Bronchial epithelial cell (primary cell): Measurements from ENCODE around the gene SPATA32. TPM values are rescaled to one million over a fixed set of nuclear protein-coding genes. Genes with fewer than 3 reads are reported as not detected.
A peak's percentile ranks its signal among the peaks of the same experiment; 100 is the strongest.

Source experiments
- DNase-seq: peaks from one replicate; pipeline ENCODE4 v3.0.0-alpha.2; 2010; ENCODE audit warnings: low read depth
- FAIRE-seq: peaks from 2 replicates; lab custom pipeline; 2011; peaks lifted over from hg19 to GRCh38; lab: Jason Lieb, UNC
- H3K27me3 ChIP-seq: 2 replicates; pipeline ENCODE4 v1.5.1; 2011; ENCODE audit warnings: low read length; ENCODE audit not compliant: control insufficient read depth, insufficient read depth
- H3K36me3 ChIP-seq: 2 replicates; pipeline ENCODE4 v1.5.1; 2011; ENCODE audit warnings: low read length; ENCODE audit not compliant: control insufficient read depth, insufficient read depth
- H3K4me3 ChIP-seq: 2 replicates; pipeline ENCODE4 v1.5.1; 2011; ENCODE audit warnings: mild to moderate bottlenecking, low read depth, low read length, control low read depth
- CTCF ChIP-seq: IDR thresholded peaks from 2 replicates; pipeline ENCODE4 v1.5.1; 2011; ENCODE audit warnings: mild to moderate bottlenecking, moderate library complexity, low read length, control low read depth, inconsistent platforms; ENCODE audit not compliant: insufficient read depth, severe bottlenecking
- total RNA-seq: library from RNA; depleted of rRNA; stranded (reverse); fragments of >200 nt; gene quantifications from 2 replicates; pipeline ENCODE4 v1.2.1, GENCODE V29; 2014

SPATA32 gene
- total RNA-seq, 1 donor from 2014 or later = under 0.01 TPM

- H3K4me3 ChIP-seq = peak overlapping the region; percentile 35
- DNase-seq = no peak
- TF ChIP-seq CTCF = no peak
- no peak for FAIRE-seq
- H3K36me3 ChIP-seq = no peaks in the 10 kb centered on the region
- H3K27me3 ChIP-seq = no peaks in the 10 kb centered on the region
Observed at GRCh38 chr17:45241328-45242028, 20.4 kb downstream of the SPATA32 start.

GRCh38 chr17:45240905-45241327, 21.0 kb downstream of the SPATA32 start:
- TF ChIP-seq CTCF = no peak
- FAIRE-seq (no peak), DNase-seq (no peak)
- no peaks in the 10 kb centered on the region for H3K27me3 ChIP-seq
- H3K36me3 ChIP-seq = no peaks in the 10 kb centered on the region
- peak overlapping the region; percentile 35 for H3K4me3 ChIP-seq

GRCh38 chr17:45238155-45238774, 23.6 kb downstream of the SPATA32 start:
- no peak for TF ChIP-seq CTCF
- Histone ChIP-seq H3K4me3 (no peak overlapping the region), H3K27me3 (no peaks in the 10 kb centered on the region), H3K36me3 (no peaks in the 10 kb centered on the region)
- no peak for DNase-seq
- FAIRE-seq = peak; percentile 23

GRCh38 chr17:45237686-45238085, 24.2 kb downstream of the SPATA32 start:
- TF ChIP-seq CTCF = no peak
- H3K4me3 ChIP-seq = no peak overlapping the region
- no peaks in the 10 kb centered on the region for H3K36me3 ChIP-seq
- DNase-seq (no peak), FAIRE-seq (no peak)
- H3K27me3 ChIP-seq = no peaks in the 10 kb centered on the region

- H3K36me3 ChIP-seq = no peaks in the 10 kb centered on the region
- H3K27me3 ChIP-seq = no peaks in the 10 kb centered on the region
- H3K4me3 ChIP-seq = no peak overlapping the region
- DNase-seq (no peak), FAIRE-seq (no peak)
- no peak for TF ChIP-seq CTCF
Observed at GRCh38 chr17:45236282-45236606, 25.6 kb downstream of the SPATA32 start.
